Fibroblast of lung (primary cell): Measurements from ENCODE around the gene PDGFA. TPM values are rescaled to one million over a fixed set of nuclear protein-coding genes. Genes with fewer than 3 reads are reported as not detected.

Source experiments
- DNase-seq, 2 donors: peaks; one replicate each; pipeline versions ENCODE4 v3.0.0 to v3.0.0-alpha.2; 2010; ENCODE audit warnings: low read depth in 2 of 2
- H2AFZ ChIP-seq: 2 replicates; pipeline ENCODE4 v1.5.1; 2012; ENCODE audit warnings: low read length, control low read depth, inconsistent platforms
- H3K27ac ChIP-seq: 2 replicates; pipeline ENCODE4 v1.5.1; 2011; ENCODE audit warnings: low read length, control low read depth; ENCODE audit not compliant: insufficient read depth
- H3K27me3 ChIP-seq: 2 replicates; pipeline ENCODE4 v1.5.1; 2011; ENCODE audit warnings: mild to moderate bottlenecking, low read length; ENCODE audit not compliant: control insufficient read depth, insufficient read depth
- H3K36me3 ChIP-seq: 2 replicates; pipeline ENCODE4 v1.5.1; 2011; ENCODE audit warnings: low read length; ENCODE audit not compliant: control insufficient read depth, insufficient read depth
- H3K4me1 ChIP-seq: 2 replicates; pipeline ENCODE4 v1.5.1; 2011; ENCODE audit warnings: low read length; ENCODE audit not compliant: control insufficient read depth, insufficient read depth; ENCODE audit errors: extremely low read depth
- H3K4me2 ChIP-seq: 2 replicates; pipeline ENCODE4 v1.5.1; 2011; ENCODE audit warnings: low read length, control low read depth; ENCODE audit not compliant: insufficient read depth; ENCODE audit errors: extremely low read depth
- H3K4me3 ChIP-seq, 4 experiments: fragments of 200-600 bp in 1 of 4; sonication (generic) in 1 of 4; replicated peaks in 1 of 4; 2 replicates each; pipeline ENCODE4 v1.5.1; 2011 to 2016; ENCODE audit warnings: low read length in 4 of 4, low read depth in 3 of 4, mild to moderate bottlenecking in 3 of 4, control low read depth in 2 of 4, inconsistent platforms in 1 of 4, mixed read lengths in 1 of 4; ENCODE audit not compliant: insufficient read depth in 1 of 4; ENCODE audit errors: control extremely low read depth in 1 of 4
- H3K79me2 ChIP-seq: 2 replicates; pipeline ENCODE4 v1.5.1; 2012; ENCODE audit warnings: mild to moderate bottlenecking, low read length, inconsistent platforms; ENCODE audit not compliant: control insufficient read depth, insufficient read depth
- H3K9ac ChIP-seq: 2 replicates; pipeline ENCODE4 v1.5.1; 2011; ENCODE audit warnings: mild to moderate bottlenecking, low read length, control low read depth; ENCODE audit not compliant: insufficient read depth
- H3K9me3 ChIP-seq: 2 replicates; pipeline ENCODE4 v1.5.1; 2012; ENCODE audit warnings: low read depth, low read length; ENCODE audit not compliant: control insufficient read depth, insufficient read depth
- H4K20me1 ChIP-seq: 2 replicates; pipeline ENCODE4 v1.5.1; 2011; ENCODE audit warnings: low read length; ENCODE audit not compliant: control insufficient read depth, insufficient read depth; ENCODE audit errors: extremely low read depth
- CTCF ChIP-seq, 2 donors: IDR thresholded peaks in 1 of 2; conservative IDR thresholded peaks in 1 of 2; 1 replicate in 1 of 2; 2 replicates in 1 of 2; pipeline ENCODE4 v1.5.1; 2011 to 2012; ENCODE audit warnings: low read length in 2 of 2, control low read depth in 1 of 2, inconsistent platforms in 1 of 2, low read depth in 1 of 2, mild to moderate bottlenecking in 1 of 2
- EZH2 ChIP-seq: IDR thresholded peaks from 2 replicates; pipeline ENCODE4 v1.5.1; 2012; ENCODE audit warnings: low read length, control low read depth, mild to moderate bottlenecking; ENCODE audit errors: missing control alignments
- polyA plus RNA-seq, 2 donors: library from polyadenylated mRNA; depleted of rRNA in 1 of 2; stranded (reverse) in 1 of 2; unstranded in 1 of 2; fragments of >200 nt; gene quantifications; 2 replicates each; pipeline ENCODE4 v1.2.1, GENCODE V29; 2011 to 2012; ENCODE audit warnings: missing spikeins in 1 of 2
- total RNA-seq: library from RNA; depleted of rRNA; stranded (reverse); fragments of >200 nt; gene quantifications from 2 replicates; pipeline ENCODE4 v1.2.1, GENCODE V29; 2014

PDGFA gene
- total and polyA plus RNA-seq, 2 donors (not counting 1 experiment from before 2014, with no cell fraction given), result 13.5 to 16.9 TPM

- Histone ChIP-seq H3K36me3 (no peaks in the 10 kb centered on the region), H2AFZ (no peak overlapping the region), H3K79me2 (no peaks in the 10 kb centered on the region), H3K27ac (no peak overlapping the region), H3K4me3 (no peak overlapping the region), H3K4me1 (no peaks in the 10 kb centered on the region), H3K27me3 (peaks cover 16% of the 10 kb centered on the region), H3K9ac (no peak overlapping the region), H4K20me1 (no peaks in the 10 kb centered on the region), H3K9me3 (no peaks in the 10 kb centered on the region), H3K4me2 (no peak overlapping the region)
- DNase-seq, result no peak
- TF ChIP-seq CTCF (conservative IDR thresholded peaks at IDR 0.05 in 1 of 2, IDR thresholded peaks at IDR 0.05 in 1 of 2; ENCODE audit: low read depth in 1 of 2, low read length in 2 of 2) (no peak), EZH2 (no peak)
These were observed 8.1 kb upstream of the PDGFA start for GRCh38 chr7:527723-528122.

- H3K4me1 ChIP-seq, result no peaks in the 10 kb centered on the region
- TF ChIP-seq CTCF (conservative IDR thresholded peaks at IDR 0.05 in 1 of 2, IDR thresholded peaks at IDR 0.05 in 1 of 2; ENCODE audit: low read depth in 1 of 2, low read length in 2 of 2) (no peak), EZH2 (no peak)
- no peak for DNase-seq
- no peak overlapping the region for H2AFZ ChIP-seq
- no peaks in the 10 kb centered on the region for H3K9me3 ChIP-seq
- no peak overlapping the region for H3K4me2 ChIP-seq
- no peak overlapping the region for H3K27ac ChIP-seq
- H4K20me1 ChIP-seq, result no peaks in the 10 kb centered on the region
- no peaks in the 10 kb centered on the region for H3K36me3 ChIP-seq
- no peak overlapping the region for H3K9ac ChIP-seq
- H3K27me3 ChIP-seq, result peaks cover 23% of the 10 kb centered on the region
- no peak overlapping the region for H3K4me3 ChIP-seq
- H3K79me2 ChIP-seq, result no peaks in the 10 kb centered on the region
These were observed 6.9 kb upstream of the PDGFA start for GRCh38 chr7:526460-527034.

- no peaks in the 10 kb centered on the region for H3K9me3 ChIP-seq
- H3K79me2 ChIP-seq, result no peaks in the 10 kb centered on the region
- peaks cover 30% of the 10 kb centered on the region for H3K27me3 ChIP-seq
- no peak overlapping the region for H3K9ac ChIP-seq
- peak in 1 of 2 donors; percentile 45 for DNase-seq
- H3K36me3 ChIP-seq, result no peaks in the 10 kb centered on the region
- TF ChIP-seq EZH2 (no peak), CTCF (conservative IDR thresholded peaks at IDR 0.05 in 1 of 2, IDR thresholded peaks at IDR 0.05 in 1 of 2; ENCODE audit: low read depth in 1 of 2, low read length in 2 of 2) (no peak)
- H3K27ac ChIP-seq, result no peak overlapping the region
- H3K4me3 ChIP-seq, result no peak overlapping the region
- H3K4me1 ChIP-seq, result no peaks in the 10 kb centered on the region
- no peaks in the 10 kb centered on the region for H4K20me1 ChIP-seq
- no peak overlapping the region for H3K4me2 ChIP-seq
- H2AFZ ChIP-seq, result no peak overlapping the region
These were observed 6.1 kb upstream of the PDGFA start for GRCh38 chr7:525740-526139.
